RWPE1 (cell line): ENCODE measurements around the gene SLC22A12.

Source experiments
- CTCF ChIA-PET: fragments of 350-600 bp; sonication (Branson Sonifier 250); formaldehyde crosslinking; extraction: SDS; loops from one replicate; lab custom pipeline; 2021; lab: Yijun Ruan, JAX
- POLR2A ChIA-PET: fragments of 400-600 bp; formaldehyde crosslinking; extraction: SDS; loops from one replicate; lab custom pipeline; 2020; ENCODE audit warnings: antibody characterized with exemption; ENCODE audit not compliant: low non-redundant PET; lab: Yijun Ruan, JAX
- DNase-seq: peaks from one replicate; pipeline ENCODE4 v3.0.0; 2012; ENCODE audit warnings: low spot score
- H3K27ac ChIP-seq: fragments of 450-650 bp; 2 replicates; pipeline ENCODE4 v1.5.1; 2017
- TF ChIP-seq, protein P1 (sequence below): fragments of 450-650 bp; conservative IDR thresholded peaks from 2 replicates; pipeline ENCODE4 v1.5.1; 2017; ENCODE audit warnings: low read depth, mild to moderate bottlenecking

SLC22A12 gene

DNA sequence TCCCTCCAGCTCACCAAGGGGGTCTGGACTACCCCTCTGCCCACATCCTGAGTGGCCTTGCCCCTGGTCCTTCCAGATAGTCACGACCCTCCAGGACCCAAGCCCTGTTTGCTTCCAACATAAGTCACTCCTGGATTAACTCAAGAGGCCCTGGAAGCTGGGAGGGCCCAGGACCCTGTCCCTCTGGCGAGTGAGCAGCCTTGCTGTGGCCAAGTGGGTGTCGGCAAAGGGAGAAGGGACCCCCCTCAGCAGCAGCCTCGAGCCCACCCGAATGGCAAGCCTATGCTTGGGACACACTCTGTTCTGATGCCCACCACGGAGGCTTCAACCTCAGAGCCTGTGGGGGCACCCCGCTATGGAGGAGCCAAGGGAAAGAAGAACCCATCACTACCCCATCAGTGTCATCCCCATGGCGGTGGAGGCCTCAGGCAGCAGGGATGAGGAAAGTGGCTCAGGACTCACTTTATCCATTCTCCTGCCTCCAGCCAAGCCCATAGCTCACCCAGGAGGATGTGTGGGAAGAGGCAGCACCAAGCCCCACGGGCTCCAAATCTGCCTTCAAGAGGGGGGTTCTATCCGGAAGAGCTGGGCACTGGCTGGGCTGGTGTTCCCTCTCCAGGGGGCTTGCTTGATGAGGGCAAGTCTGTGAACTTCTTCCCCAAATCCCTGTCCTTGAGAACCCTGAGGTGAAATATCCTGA, 12.5 kb downstream of the SLC22A12 start:
- ChIA-PET POLR2A (no interaction called here), CTCF (interaction anchor here (0.6 to 1.7 kb wide), 3 partner anchors 35 to 154 kb away, joined by 4 to 5 read pairs (median 4); no protein-coding TSS in a partner anchor)
- DNase-seq = no peak
- TF ChIP-seq, protein P1, sequence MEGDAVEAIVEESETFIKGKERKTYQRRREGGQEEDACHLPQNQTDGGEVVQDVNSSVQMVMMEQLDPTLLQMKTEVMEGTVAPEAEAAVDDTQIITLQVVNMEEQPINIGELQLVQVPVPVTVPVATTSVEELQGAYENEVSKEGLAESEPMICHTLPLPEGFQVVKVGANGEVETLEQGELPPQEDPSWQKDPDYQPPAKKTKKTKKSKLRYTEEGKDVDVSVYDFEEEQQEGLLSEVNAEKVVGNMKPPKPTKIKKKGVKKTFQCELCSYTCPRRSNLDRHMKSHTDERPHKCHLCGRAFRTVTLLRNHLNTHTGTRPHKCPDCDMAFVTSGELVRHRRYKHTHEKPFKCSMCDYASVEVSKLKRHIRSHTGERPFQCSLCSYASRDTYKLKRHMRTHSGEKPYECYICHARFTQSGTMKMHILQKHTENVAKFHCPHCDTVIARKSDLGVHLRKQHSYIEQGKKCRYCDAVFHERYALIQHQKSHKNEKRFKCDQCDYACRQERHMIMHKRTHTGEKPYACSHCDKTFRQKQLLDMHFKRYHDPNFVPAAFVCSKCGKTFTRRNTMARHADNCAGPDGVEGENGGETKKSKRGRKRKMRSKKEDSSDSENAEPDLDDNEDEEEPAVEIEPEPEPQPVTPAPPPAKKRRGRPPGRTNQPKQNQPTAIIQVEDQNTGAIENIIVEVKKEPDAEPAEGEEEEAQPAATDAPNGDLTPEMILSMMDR = no peak
- no peak overlapping the region for H3K27ac ChIP-seq

DNA sequence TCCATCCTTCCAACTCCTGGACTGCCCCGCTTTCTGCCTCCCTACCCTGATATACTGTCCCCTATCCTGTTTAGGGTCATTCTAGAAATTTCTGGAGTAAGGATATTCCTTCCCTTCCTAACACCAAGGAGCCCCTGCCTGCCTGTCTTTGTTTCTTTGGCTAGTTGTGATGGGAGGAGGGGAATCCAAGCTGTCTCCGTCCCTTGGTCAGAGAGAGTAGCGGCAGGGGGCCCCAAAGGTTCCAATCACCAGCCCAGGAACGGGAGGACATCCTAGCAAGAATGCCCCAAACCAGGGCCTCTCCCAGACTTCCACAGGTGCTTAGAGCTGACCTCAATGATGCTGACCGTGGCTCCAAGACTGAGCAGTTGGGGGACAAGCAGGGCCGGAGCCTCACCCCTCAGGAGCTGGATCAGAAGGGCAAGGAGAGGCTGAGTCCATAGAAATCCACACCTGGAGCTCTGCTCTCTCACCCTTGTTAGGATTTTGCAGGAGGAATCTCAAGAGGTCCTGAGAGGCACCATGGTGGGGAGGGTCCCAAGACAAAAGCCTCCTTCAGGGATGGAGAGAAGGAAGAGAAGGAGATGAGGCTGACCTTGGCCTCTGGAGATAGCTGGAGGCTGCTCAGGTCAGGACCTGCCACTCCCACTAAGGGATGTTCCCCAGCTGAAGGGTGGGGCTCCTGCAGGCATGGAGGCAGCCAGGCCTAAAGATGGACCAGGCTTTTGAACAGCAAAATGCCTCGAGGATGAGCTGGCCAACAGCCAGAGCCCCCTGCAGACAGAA, 13.6 kb downstream of the SLC22A12 start:
- ChIA-PET POLR2A (no interaction called here), CTCF (interaction anchor here (0.6 to 1.7 kb wide), 3 partner anchors 34 to 155 kb away, joined by 3 to 5 read pairs (median 4); no protein-coding TSS in a partner anchor)
- TF ChIP-seq, protein P1 = no peak
- no peak overlapping the region for H3K27ac ChIP-seq
- DNase-seq = no peak

DNA sequence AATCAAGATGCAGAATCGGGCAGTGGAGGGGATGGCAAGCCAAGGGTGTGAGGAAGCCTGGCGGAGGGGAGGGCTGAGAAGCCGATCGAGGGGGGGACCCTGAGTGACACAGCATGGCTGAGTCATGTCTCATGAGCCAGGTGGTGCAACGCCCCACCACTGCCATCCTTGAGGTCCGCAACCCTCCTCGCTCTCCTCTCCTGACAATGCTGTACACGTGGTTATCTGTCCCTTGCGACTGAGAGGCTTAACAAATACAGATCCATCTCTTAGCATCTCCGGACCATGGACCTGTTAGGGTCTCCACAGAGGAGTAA, 14.2 kb downstream of the SLC22A12 start:
- no peak overlapping the region for H3K27ac ChIP-seq
- CTCF ChIA-PET = interaction anchor here (1.7 kb wide), 1 partner anchor 156 kb away, joined by 5 read pairs; no protein-coding TSS in a partner anchor
- DNase-seq = no peak
- POLR2A ChIA-PET = no interaction called here
- TF ChIP-seq, protein P1 = no peak

DNA sequence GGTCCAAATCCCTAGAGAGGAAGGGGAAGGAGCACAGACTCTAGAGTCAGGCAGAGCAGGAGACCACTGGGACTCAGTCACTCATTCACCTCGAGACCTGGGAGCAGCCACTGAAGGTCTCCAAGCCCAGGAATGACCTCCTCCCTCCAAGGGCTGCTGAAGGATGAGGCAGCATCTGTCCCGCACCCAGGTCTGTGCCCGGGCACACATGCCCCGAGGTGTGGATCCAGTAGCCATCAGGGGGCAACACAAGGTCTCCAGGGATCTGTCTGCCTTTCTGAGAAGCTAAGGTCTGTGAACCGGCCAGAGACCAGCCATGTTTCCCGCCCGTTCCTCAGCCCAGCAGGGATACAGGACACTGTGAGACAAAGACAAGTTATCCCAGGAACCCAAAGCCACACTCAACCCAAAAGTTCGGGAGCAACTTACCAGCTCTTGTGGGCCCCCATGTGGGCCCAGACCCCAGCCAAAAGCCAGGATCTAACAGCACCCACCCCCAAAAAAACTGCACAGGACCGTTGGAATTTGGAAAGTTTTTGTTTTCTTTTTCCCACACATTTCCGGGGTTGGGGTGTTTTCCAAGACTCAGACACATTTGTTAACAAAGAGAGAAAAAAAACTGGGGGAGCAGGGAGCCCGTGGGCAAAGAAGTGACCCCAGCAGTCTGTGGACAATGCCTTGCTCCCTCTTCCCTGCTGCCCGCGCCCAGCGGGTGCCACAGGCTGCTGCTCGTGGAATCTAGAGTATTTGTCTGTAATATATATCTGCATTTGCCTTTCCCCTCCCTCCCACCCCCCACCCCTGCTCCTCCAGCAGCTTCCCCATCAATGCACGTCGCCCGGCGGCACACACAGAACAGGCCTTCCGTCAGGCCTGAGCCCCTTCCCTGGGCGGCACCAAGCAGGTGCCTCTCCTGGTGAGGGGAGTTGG, 14.9 kb downstream of the SLC22A12 start:
- CTCF ChIA-PET = no interaction called here
- DNase-seq = no peak

DNA sequence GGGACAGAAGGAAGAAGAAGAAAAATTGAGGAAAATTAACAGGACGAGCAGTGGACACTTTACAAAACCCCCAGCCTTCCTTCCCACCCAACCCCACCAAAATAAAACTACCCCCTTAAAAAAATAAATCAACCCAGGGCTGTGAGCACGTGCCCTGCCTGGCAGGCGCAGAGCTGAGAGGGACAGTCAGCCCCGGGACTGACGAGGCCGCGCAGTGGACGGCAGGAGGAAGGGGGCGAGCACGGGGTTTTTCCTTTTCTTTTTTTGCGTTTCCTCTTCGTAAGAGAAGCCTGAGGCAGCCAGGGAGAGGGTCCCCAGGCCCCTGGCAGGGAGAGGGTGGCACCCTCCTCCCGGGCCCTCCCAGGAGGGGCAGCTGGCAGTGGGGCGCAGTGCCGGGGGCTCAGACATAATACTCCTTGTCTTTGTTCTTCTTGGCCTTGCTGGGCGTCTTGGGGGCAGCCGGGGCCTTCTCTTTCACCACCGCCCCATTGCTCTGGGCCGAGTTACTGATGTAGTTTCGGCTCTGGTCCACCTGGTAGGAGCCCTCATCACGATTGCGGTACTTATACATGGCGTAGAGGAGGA, 15.9 kb downstream of the SLC22A12 start:
- ChIA-PET POLR2A (no interaction called here), CTCF (no interaction called here)
- DNase-seq = no peak
- no peak overlapping the region for H3K27ac ChIP-seq
- TF ChIP-seq, protein P1 = no peak

More for the DNA sequence above, 14.9 kb downstream of the SLC22A12 start:
- no peak overlapping the region for H3K27ac ChIP-seq
- TF ChIP-seq, protein P1 = no peak
- POLR2A ChIA-PET = no interaction called here
